K562 (cell line): ENCODE data around the gene MBD6. TPM values are rescaled to one million over a fixed set of nuclear protein-coding genes. Genes with fewer than 3 reads are reported as not detected.
A peak's percentile ranks its signal among the peaks of the same experiment; 100 is the strongest.

Experiments used
- CBX5 ChIP-seq: IDR thresholded peaks from 2 replicates; pipeline ENCODE4 v1.6.1; 2014; ENCODE audit warnings: low read depth, borderline replicate concordance
- CCNT2 ChIP-seq: IDR thresholded peaks from 2 replicates; pipeline ENCODE4 v1.6.1; 2011; ENCODE audit warnings: borderline replicate concordance, low read depth, mild to moderate bottlenecking, moderate library complexity, mixed read lengths, low read length; ENCODE audit not compliant: insufficient read length; ENCODE audit errors: extremely low read depth
- CHD2 ChIP-seq: IDR thresholded peaks from 2 replicates; pipeline ENCODE4 v1.6.1; 2011; ENCODE audit warnings: low read depth, low read length
- ESRRA ChIP-seq: fragments of 450-650 bp; IDR thresholded peaks from 2 replicates; pipeline ENCODE4 v1.6.1; 2014; ENCODE audit warnings: low read depth, mild to moderate bottlenecking, moderate library complexity, borderline replicate concordance
- FOXA1 ChIP-seq: fragments of 450-650 bp; IDR thresholded peaks from 2 replicates; pipeline ENCODE4 v1.6.1; 2016; ENCODE audit warnings: mild to moderate bottlenecking, borderline replicate concordance
- SIN3B ChIP-seq: fragments of 450-650 bp; IDR thresholded peaks from 2 replicates; pipeline ENCODE4 v1.6.1; 2017; ENCODE audit warnings: low read depth, mild to moderate bottlenecking, moderate library complexity
- SOX6 ChIP-seq: fragments of 450-650 bp; IDR thresholded peaks from 2 replicates; pipeline ENCODE4 v1.6.1; 2014; ENCODE audit warnings: mild to moderate bottlenecking
- SRSF9 ChIP-seq: fragments of 200-400 bp; formaldehyde crosslinking; IDR thresholded peaks from 2 replicates; pipeline ENCODE4 v1.6.1; 2017; ENCODE audit warnings: low read depth, low read length, borderline replicate concordance
- ZKSCAN8 ChIP-seq: fragments of 200-800 bp; sonication (Bioruptor generic); IDR thresholded peaks from 2 replicates; pipeline ENCODE4 v1.6.1; 2016; ENCODE audit warnings: missing genetic modification characterization, missing compliant biosample characterization
- ZNF707 ChIP-seq: fragments of 250-450 bp; sonication (Bioruptor Pico); conservative IDR thresholded peaks from 2 replicates; pipeline ENCODE4 v1.8.0; 2022; ENCODE audit warnings: inconsistent platforms, mild to moderate bottlenecking, moderate library complexity
- ZNF77 ChIP-seq: fragments of 250-450 bp; sonication (Bioruptor Pico); IDR thresholded peaks from 2 replicates; pipeline ENCODE4 v1.5.0; 2020
- polyA plus RNA-seq, 8 experiments: library from polyadenylated mRNA; depleted of rRNA in 4 of 8; stranded (reverse) in 5 of 8; unstranded in 3 of 8; fragments of >200 nt; fragmentation: Nextera tagmentation in 2 of 8; fragmentation: Illumina TruSeq in 1 of 8; extraction: Ambion mirVana in 2 of 8; extraction: Trizol in 1 of 8; gene quantifications; 2 replicates each; pipeline versions ENCODE4 v1.2.1 to v1.2.3, GENCODE V29; 2011 to 2014; ENCODE audit warnings: inconsistent platforms in 1 of 8, missing spikeins in 1 of 8
- total RNA-seq, 7 experiments: library from RNA; depleted of rRNA in 6 of 7; stranded (reverse); fragments of >200 nt in 6 of 7; fragmentation: Illumina TruSeq in 2 of 7; extraction: Trizol in 2 of 7; gene quantifications; 2 replicates each; pipeline versions ENCODE4 v1.2.1 to v1.2.3, GENCODE V29; 2011 to 2021; ENCODE audit warnings: low replicate concordance in 1 of 7
- TF ChIP-seq, protein P1 (sequence below): fragments of 450-650 bp; formaldehyde crosslinking; IDR thresholded peaks from 2 replicates; pipeline ENCODE4 v1.4.0; 2020; ENCODE audit warnings: mild to moderate bottlenecking, moderate library complexity
- TF ChIP-seq, protein P2 (sequence below): fragments of 450-650 bp; conservative IDR thresholded peaks from 2 replicates; pipeline ENCODE4 v1.6.1; 2016; ENCODE audit warnings: missing genetic modification characterization, low read depth, mild to moderate bottlenecking, control low read depth, missing compliant biosample characterization
- TF ChIP-seq, protein P3 (sequence below): fragments of 450-650 bp; IDR thresholded peaks from 2 replicates; pipeline ENCODE4 v1.6.1; 2018; ENCODE audit not compliant: partially characterized antibody
- TF ChIP-seq, protein P4 (sequence below): sonication (generic); formaldehyde crosslinking; IDR thresholded peaks from 2 replicates; pipeline ENCODE4 v1.8.0; 2023; ENCODE audit warnings: missing genetic modification reagents, mild to moderate bottlenecking, borderline replicate concordance

MBD6 gene
- total and polyA plus RNA-seq, 9 of the 15 experiments (the other 6 are each of a cell fraction or from before 2014, with no cell fraction given) = 2.0 to 54.8 (median 3.8) TPM

DNA sequence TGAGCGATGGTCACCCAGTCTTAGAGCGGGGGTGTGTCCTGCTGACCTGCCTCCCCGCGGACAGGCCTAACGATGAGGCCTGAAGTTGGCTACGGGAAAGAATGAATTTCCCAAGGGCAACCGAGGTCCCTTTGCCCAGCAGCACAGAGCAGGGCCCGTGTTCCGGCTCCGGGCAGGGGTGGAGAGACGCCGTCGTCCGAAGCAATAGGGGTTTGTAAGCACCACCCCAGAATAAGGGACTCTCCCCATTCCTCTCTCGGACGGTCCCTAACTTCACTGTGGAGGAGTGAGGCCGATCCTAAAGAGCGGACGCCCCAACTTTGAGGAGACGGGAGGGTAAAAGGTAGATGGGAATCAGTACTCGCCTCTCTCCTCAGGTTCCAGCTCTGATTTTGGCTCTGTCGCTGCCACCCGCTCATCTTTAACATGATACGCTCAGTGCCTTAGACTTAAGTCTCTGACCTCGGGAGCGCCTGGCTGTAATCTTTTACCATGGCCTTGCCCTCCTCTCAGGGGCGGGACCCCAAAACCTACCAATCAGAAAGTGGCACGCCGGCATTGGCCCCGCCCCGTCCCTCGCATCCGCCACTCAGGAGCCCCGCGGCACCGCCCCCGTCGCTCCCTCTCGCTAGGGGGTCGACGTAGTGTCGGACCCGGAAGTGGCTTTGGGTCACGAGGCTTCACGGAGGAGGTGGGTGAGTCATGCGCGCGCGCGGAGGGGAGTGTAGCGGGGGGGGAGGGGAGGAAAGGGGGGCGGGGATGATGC lies 2.4 kb upstream of the MBD6 start, which contains the start of gene DDIT3 (continued):
- TF ChIP-seq ZNF707 (CRISPR knock-in tag) (no peak), CHD2 (peak; percentile 63), ZNF77 (CRISPR knock-in tag) (no peak), SIN3B (peak; percentile 49; the same call in 1 of the 2 replicates), SRSF9 (no peak), SOX6 (peak; percentile 47), ZKSCAN8 (CRISPR knock-in tag) (no peak), CBX5 (no peak), FOXA1 (no peak), ESRRA (peak; percentile 76), CCNT2 (peak; percentile 89)
- TF ChIP-seq, protein P1, sequence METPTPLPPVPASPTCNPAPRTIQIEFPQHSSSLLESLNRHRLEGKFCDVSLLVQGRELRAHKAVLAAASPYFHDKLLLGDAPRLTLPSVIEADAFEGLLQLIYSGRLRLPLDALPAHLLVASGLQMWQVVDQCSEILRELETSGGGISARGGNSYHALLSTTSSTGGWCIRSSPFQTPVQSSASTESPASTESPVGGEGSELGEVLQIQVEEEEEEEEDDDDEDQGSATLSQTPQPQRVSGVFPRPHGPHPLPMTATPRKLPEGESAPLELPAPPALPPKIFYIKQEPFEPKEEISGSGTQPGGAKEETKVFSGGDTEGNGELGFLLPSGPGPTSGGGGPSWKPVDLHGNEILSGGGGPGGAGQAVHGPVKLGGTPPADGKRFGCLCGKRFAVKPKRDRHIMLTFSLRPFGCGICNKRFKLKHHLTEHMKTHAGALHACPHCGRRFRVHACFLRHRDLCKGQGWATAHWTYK (CRISPR knock-in tag) = peak; percentile 86
- TF ChIP-seq, protein P2, sequence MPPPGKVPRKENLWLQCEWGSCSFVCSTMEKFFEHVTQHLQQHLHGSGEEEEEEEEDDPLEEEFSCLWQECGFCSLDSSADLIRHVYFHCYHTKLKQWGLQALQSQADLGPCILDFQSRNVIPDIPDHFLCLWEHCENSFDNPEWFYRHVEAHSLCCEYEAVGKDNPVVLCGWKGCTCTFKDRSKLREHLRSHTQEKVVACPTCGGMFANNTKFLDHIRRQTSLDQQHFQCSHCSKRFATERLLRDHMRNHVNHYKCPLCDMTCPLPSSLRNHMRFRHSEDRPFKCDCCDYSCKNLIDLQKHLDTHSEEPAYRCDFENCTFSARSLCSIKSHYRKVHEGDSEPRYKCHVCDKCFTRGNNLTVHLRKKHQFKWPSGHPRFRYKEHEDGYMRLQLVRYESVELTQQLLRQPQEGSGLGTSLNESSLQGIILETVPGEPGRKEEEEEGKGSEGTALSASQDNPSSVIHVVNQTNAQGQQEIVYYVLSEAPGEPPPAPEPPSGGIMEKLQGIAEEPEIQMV = no peak
- TF ChIP-seq, protein P3, sequence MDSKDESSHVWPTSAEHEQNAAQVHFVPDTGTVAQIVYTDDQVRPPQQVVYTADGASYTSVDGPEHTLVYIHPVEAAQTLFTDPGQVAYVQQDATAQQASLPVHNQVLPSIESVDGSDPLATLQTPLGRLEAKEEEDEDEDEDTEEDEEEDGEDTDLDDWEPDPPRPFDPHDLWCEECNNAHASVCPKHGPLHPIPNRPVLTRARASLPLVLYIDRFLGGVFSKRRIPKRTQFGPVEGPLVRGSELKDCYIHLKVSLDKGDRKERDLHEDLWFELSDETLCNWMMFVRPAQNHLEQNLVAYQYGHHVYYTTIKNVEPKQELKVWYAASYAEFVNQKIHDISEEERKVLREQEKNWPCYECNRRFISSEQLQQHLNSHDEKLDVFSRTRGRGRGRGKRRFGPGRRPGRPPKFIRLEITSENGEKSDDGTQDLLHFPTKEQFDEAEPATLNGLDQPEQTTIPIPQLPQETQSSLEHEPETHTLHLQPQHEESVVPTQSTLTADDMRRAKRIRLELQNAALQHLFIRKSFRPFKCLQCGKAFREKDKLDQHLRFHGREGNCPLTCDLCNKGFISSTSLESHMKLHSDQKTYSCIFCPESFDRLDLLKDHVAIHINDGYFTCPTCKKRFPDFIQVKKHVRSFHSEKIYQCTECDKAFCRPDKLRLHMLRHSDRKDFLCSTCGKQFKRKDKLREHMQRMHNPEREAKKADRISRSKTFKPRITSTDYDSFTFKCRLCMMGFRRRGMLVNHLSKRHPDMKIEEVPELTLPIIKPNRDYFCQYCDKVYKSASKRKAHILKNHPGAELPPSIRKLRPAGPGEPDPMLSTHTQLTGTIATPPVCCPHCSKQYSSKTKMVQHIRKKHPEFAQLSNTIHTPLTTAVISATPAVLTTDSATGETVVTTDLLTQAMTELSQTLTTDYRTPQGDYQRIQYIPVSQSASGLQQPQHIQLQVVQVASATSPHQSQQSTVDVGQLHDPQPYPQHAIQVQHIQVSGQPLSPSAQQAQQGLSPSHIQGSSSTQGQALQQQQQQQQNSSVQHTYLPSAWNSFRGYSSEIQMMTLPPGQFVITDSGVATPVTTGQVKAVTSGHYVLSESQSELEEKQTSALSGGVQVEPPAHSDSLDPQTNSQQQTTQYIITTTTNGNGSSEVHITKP = no peak
- TF ChIP-seq, protein P4, sequence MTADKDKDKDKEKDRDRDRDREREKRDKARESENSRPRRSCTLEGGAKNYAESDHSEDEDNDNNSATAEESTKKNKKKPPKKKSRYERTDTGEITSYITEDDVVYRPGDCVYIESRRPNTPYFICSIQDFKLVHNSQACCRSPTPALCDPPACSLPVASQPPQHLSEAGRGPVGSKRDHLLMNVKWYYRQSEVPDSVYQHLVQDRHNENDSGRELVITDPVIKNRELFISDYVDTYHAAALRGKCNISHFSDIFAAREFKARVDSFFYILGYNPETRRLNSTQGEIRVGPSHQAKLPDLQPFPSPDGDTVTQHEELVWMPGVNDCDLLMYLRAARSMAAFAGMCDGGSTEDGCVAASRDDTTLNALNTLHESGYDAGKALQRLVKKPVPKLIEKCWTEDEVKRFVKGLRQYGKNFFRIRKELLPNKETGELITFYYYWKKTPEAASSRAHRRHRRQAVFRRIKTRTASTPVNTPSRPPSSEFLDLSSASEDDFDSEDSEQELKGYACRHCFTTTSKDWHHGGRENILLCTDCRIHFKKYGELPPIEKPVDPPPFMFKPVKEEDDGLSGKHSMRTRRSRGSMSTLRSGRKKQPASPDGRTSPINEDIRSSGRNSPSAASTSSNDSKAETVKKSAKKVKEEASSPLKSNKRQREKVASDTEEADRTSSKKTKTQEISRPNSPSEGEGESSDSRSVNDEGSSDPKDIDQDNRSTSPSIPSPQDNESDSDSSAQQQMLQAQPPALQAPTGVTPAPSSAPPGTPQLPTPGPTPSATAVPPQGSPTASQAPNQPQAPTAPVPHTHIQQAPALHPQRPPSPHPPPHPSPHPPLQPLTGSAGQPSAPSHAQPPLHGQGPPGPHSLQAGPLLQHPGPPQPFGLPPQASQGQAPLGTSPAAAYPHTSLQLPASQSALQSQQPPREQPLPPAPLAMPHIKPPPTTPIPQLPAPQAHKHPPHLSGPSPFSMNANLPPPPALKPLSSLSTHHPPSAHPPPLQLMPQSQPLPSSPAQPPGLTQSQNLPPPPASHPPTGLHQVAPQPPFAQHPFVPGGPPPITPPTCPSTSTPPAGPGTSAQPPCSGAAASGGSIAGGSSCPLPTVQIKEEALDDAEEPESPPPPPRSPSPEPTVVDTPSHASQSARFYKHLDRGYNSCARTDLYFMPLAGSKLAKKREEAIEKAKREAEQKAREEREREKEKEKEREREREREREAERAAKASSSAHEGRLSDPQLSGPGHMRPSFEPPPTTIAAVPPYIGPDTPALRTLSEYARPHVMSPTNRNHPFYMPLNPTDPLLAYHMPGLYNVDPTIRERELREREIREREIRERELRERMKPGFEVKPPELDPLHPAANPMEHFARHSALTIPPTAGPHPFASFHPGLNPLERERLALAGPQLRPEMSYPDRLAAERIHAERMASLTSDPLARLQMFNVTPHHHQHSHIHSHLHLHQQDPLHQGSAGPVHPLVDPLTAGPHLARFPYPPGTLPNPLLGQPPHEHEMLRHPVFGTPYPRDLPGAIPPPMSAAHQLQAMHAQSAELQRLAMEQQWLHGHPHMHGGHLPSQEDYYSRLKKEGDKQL = no peak
